B cell (primary cell): Measurements from ENCODE around the gene XYLT1. TPM values are rescaled to one million over a fixed set of nuclear protein-coding genes. Genes with fewer than 3 reads are reported as not detected.

Experiments
- ATAC-seq: fragments of 200-7000 bp; cut with Tn5 transposase; one replicate; pipeline ENCODE4 v1.10.0; 2021; ENCODE audit warnings: low read depth, mild to moderate bottlenecking, moderate number of reproducible peaks, moderate library complexity
- CTCF ChIA-PET: fragments of 350-600 bp; sonication (Branson Sonifier 250); formaldehyde crosslinking; loops from one replicate; lab custom pipeline; 2021; ENCODE audit warnings: antibody characterized with exemption, inconsistent platforms; lab: Charles Lee
- POLR2A ChIA-PET: fragments of 350-600 bp; sonication (Branson Sonifier 250); formaldehyde crosslinking; loops from one replicate; lab custom pipeline; 2021; ENCODE audit warnings: antibody characterized with exemption; lab: Charles Lee
- DNase-seq: peaks from one replicate; pipeline ENCODE4 v3.0.0; 2013
- H2AFZ ChIP-seq: 2 replicates; pipeline ENCODE4 v1.6.1; 2012; ENCODE audit warnings: mild to moderate bottlenecking, low read depth, low read length; ENCODE audit not compliant: insufficient read depth, poor library complexity, severe bottlenecking
- H3K27ac ChIP-seq, 2 donors: 1 replicate in 1 of 2; 2 replicates in 1 of 2; pipeline ENCODE4 v1.5.1; 2012 to 2013; ENCODE audit warnings: low read length in 2 of 2, mild to moderate bottlenecking in 2 of 2, moderate library complexity in 1 of 2
- H3K27me3 ChIP-seq, 4 experiments: fragments of 200-600 bp in 1 of 4; sonication (generic) in 1 of 4; replicated peaks in 1 of 4; 1 replicate in 2 of 4; 2 replicates in 2 of 4; pipeline versions ENCODE4 v1.6.1 to v1.7.0; 2013 to 2016; ENCODE audit warnings: low read length in 3 of 4, mild to moderate bottlenecking in 2 of 4, mixed read lengths in 1 of 4, moderate library complexity in 1 of 4; ENCODE audit not compliant: insufficient read depth in 4 of 4, control insufficient read depth in 3 of 4; ENCODE audit errors: control extremely low read depth in 1 of 4
- H3K36me3 ChIP-seq, 2 experiments: replicated peaks in 1 of 2; 1 replicate in 1 of 2; 2 replicates in 1 of 2; pipeline versions ENCODE4 v1.6.1 to v1.7.1; 2013; ENCODE audit warnings: low read length in 1 of 2; ENCODE audit not compliant: insufficient read depth in 2 of 2, control insufficient read depth in 1 of 2; ENCODE audit errors: control extremely low read depth in 1 of 2, extremely low read depth in 1 of 2
- H3K4me1 ChIP-seq, 2 donors: fragments of 200-600 bp in 1 of 2; sonication (generic) in 1 of 2; 1 replicate in 1 of 2; 2 replicates in 1 of 2; pipeline versions ENCODE4 v1.5.1 to v1.6.1; 2013 to 2017; ENCODE audit warnings: low read length in 2 of 2; ENCODE audit not compliant: control insufficient read depth in 2 of 2, insufficient read depth in 2 of 2
- H3K4me2 ChIP-seq: replicated peaks from 2 replicates; pipeline ENCODE3; 2012; ENCODE audit warnings: mild to moderate bottlenecking, low read depth, low read length; ENCODE audit not compliant: poor library complexity, severe bottlenecking
- H3K4me3 ChIP-seq, 5 experiments: fragments of 200-600 bp in 1 of 5; sonication (generic) in 1 of 5; 1 replicate in 3 of 5; 2 replicates in 2 of 5; pipeline versions ENCODE4 v1.5.1 to v1.7.0; 2011 to 2016; ENCODE audit warnings: low read length in 4 of 5, mild to moderate bottlenecking in 4 of 5, low read depth in 2 of 5, control low read depth in 1 of 5, moderate library complexity in 1 of 5; ENCODE audit not compliant: insufficient read depth in 1 of 5; ENCODE audit errors: control extremely low read depth in 1 of 5, extremely low read depth in 1 of 5
- H3K79me2 ChIP-seq: fragments of 200-600 bp; sonication (generic); one replicate; pipeline ENCODE4 v1.6.0; 2016; ENCODE audit warnings: low read length; ENCODE audit not compliant: control insufficient read depth, insufficient read depth
- H3K9ac ChIP-seq: fragments of 200-600 bp; sonication (generic); 2 replicates; pipeline ENCODE4 v1.6.1; 2017; ENCODE audit warnings: mild to moderate bottlenecking, low read length, moderate library complexity
- H3K9me3 ChIP-seq, 3 donors: one replicate each; pipeline versions ENCODE4 v1.6.1 to v1.7.1; 2013; ENCODE audit warnings: low read length in 2 of 3; ENCODE audit not compliant: control insufficient read depth in 2 of 3, insufficient read depth in 1 of 3; ENCODE audit errors: control extremely low read depth in 1 of 3
- H4K20me1 ChIP-seq: 2 replicates; pipeline ENCODE4 v1.6.0; 2012; ENCODE audit warnings: mild to moderate bottlenecking, low read length; ENCODE audit not compliant: insufficient read depth, control insufficient read depth, poor library complexity, severe bottlenecking
- H3K27ac Mint-ChIP-seq: one replicate; pipeline ENCODE4 v1.8.0; 2021; ENCODE audit warnings: mixed read lengths
- H3K27me3 Mint-ChIP-seq: one replicate; pipeline ENCODE4 v1.8.0; 2021; ENCODE audit warnings: mixed read lengths
- H3K4me1 Mint-ChIP-seq: one replicate; pipeline ENCODE4 v1.8.0; 2021; ENCODE audit warnings: mixed read lengths
- H3K4me3 Mint-ChIP-seq: one replicate; pipeline ENCODE4 v1.8.0; 2021; ENCODE audit warnings: mixed read lengths
- H3K9me3 Mint-ChIP-seq: one replicate; pipeline ENCODE4 v1.8.0; 2022; ENCODE audit warnings: mixed read lengths; ENCODE audit not compliant: insufficient read depth
- CTCF ChIP-seq: fragments of 200-600 bp; IDR thresholded peaks from one replicate; pipeline ENCODE4 v1.8.0; 2022; ENCODE audit warnings: antibody characterized with exemption, mild to moderate bottlenecking
- EZH2 ChIP-seq: IDR thresholded peaks from 2 replicates; pipeline ENCODE4 v1.6.1; 2012; ENCODE audit warnings: borderline replicate concordance, low read depth, mild to moderate bottlenecking, moderate library complexity, low read length; ENCODE audit not compliant: insufficient read depth, poor library complexity, severe bottlenecking
- WGBS: methylation state at CpG from one replicate; pipeline ENCODE4 v1.1.5; 2013; ENCODE audit warnings: missing lambda C conversion rate; ENCODE audit not compliant: insufficient coverage; 5-methylcytosine and 5-hydroxymethylcytosine counted together
- intact Hi-C: fragments of 100-400 bp; cut with micrococcal nuclease; formaldehyde crosslinking; loops from one replicate; pipeline ENCODE4 v1.10.0; 2022
- polyA plus RNA-seq: library from polyadenylated mRNA; depleted of rRNA; stranded (reverse); fragments of >200 nt; gene quantifications from 2 replicates; pipeline ENCODE4 v1.2.3, GENCODE V29; 2012
- total RNA-seq, 2 donors: library from RNA; stranded (reverse); fragments of 120-200 nt in 1 of 2; gene quantifications; 1 replicate in 1 of 2; 2 replicates in 1 of 2; pipeline versions ENCODE4 v1.2.3 to v1.2.4, GENCODE V29; 2013 to 2022

Gene XYLT1
- total and polyA plus RNA-seq, 2 donors (not counting 1 experiment from before 2014, with no cell fraction given), result 8.7 to 59.6 TPM

GRCh38 chr16:17451843-17452242 lies 18.9 kb downstream of the XYLT1 start:
- Histone ChIP-seq H3K36me3 (peaks cover 0 to 14% of the 10 kb centered on the region in 2 experiments), H3K79me2 (peaks cover 33% of the 10 kb centered on the region), H3K9me3 (peaks cover 0 to 2% (median 0%) of the 10 kb centered on the region in 3 donors), H3K4me3 (no peak overlapping the region), H3K4me2 (peak overlapping the region; percentile 26), H3K4me1 (peaks cover 34 to 47% of the 10 kb centered on the region in 2 donors), H2AFZ (no peak overlapping the region), H3K27me3 (no peaks in the 10 kb centered on the region), H3K9ac (no peak overlapping the region), H3K27ac (no peak overlapping the region), H4K20me1 (peaks cover 8% of the 10 kb centered on the region)
- intact Hi-C loops, result loop anchor here (2.0 kb wide), 1 partner anchor 13 kb away; no protein-coding TSS in a partner anchor
- ATAC-seq, result peak; percentile 73
- no CpG with 5 or more reads among the region's 3 CpGs for WGBS
- TF ChIP-seq EZH2 (no peak), CTCF (no peak)
- Mint-ChIP-seq H3K9me3 (no peaks in the 10 kb centered on the region), H3K27me3 (no peaks in the 10 kb centered on the region), H3K27ac (no peak overlapping the region), H3K4me3 (peak overlapping the region; percentile 7), H3K4me1 (peaks cover 49% of the 10 kb centered on the region)
- CTCF ChIA-PET, result interaction anchor here (1.0 to 1.4 kb wide), 4 partner anchors 10 to 35 kb away, joined by 3 to 5 read pairs (median 4); no protein-coding TSS in a partner anchor
- peak; percentile 68 for DNase-seq
- POLR2A ChIA-PET, result no interaction called here

GRCh38 chr16:17450291-17450690 lies 20.5 kb downstream of the XYLT1 start:
- Histone ChIP-seq H2AFZ (no peak overlapping the region), H3K27ac (no peak overlapping the region), H3K9ac (no peak overlapping the region), H3K4me2 (no peak overlapping the region), H3K36me3 (peaks cover 0 to 12% of the 10 kb centered on the region in 2 experiments), H3K9me3 (peaks cover 0 to 2% (median 0%) of the 10 kb centered on the region in 3 donors), H4K20me1 (peaks cover 8% of the 10 kb centered on the region), H3K79me2 (peaks cover 34% of the 10 kb centered on the region), H3K4me1 (peaks cover 34 to 47% of the 10 kb centered on the region in 2 donors), H3K4me3 (no peak overlapping the region), H3K27me3 (no peaks in the 10 kb centered on the region)
- DNase-seq (no peak), ATAC-seq (no peak)
- Mint-ChIP-seq H3K9me3 (no peaks in the 10 kb centered on the region), H3K4me3 (no peak overlapping the region), H3K27ac (peak overlapping the region; percentile 1), H3K27me3 (no peaks in the 10 kb centered on the region), H3K4me1 (peaks cover 49% of the 10 kb centered on the region)
- intact Hi-C loops, result no loop called here
- ChIA-PET POLR2A (no interaction called here), CTCF (interaction anchor here (1.4 to 2.1 kb wide), 2 partner anchors 17 to 23 kb away, joined by 5 read pairs; no protein-coding TSS in a partner anchor)
- TF ChIP-seq EZH2 (no peak), CTCF (no peak)
- 80% methylated on average over 2 of the region's 7 CpGs for WGBS
